WI38 (cell line): ENCODE results near the gene RARB.

Experiments
- H3K4me3 ChIP-seq: 2 replicates; pipeline ENCODE4 v1.5.1; 2011; ENCODE audit warnings: low read depth, mild to moderate bottlenecking, control low read depth, low read length
- CTCF ChIP-seq: IDR thresholded peaks from 2 replicates; pipeline ENCODE4 v1.5.1; 2012; ENCODE audit warnings: low read depth, mild to moderate bottlenecking, control low read depth, low read length

RARB gene

DNA sequence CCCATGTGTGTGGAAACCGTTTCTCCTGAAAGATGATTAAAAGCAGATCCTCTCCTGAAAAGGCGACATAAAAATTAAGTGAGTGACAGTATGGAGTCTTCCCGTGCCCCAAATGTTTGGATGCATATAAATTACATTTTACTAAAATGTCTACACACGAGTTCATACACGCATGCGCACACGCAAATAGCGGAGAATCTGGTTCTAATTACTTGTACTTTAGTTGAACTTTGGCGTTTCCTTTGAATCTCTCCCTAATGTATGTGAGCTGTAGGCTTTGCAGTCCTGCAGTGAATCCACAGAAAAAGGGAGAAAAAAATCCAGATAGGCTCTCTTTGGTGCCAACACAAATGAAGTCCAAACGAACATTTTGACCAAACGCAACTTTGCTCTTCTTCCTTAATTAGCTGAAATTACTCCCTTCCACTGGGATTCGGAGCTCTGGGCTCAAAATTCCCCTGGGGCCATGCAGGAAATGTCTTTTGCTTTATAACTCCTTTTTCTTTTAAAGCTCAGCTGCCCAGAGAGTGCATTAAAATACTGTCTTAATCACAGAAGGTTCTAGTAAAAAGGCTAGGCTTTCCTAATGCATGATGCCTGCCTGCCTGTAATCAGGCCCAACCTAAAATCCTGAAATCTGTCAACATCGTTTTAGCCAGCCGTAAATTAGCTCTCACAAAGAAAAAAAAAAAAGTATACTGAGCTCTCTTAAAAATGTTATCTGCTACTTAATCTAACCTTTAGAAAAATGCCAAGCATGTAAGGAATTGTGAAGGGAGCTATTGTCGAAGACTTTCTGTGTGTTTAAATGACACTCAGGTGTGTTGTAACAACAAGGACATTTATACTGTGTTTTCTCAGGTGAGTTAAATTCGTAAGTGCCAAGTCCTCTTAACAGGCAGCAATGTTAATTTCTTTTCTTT, 26.2 kb downstream of the RARB start:
- peak overlapping the region; percentile 20; the same call in 1 of the 2 replicates for H3K4me3 ChIP-seq
- no peak for TF ChIP-seq CTCF

DNA sequence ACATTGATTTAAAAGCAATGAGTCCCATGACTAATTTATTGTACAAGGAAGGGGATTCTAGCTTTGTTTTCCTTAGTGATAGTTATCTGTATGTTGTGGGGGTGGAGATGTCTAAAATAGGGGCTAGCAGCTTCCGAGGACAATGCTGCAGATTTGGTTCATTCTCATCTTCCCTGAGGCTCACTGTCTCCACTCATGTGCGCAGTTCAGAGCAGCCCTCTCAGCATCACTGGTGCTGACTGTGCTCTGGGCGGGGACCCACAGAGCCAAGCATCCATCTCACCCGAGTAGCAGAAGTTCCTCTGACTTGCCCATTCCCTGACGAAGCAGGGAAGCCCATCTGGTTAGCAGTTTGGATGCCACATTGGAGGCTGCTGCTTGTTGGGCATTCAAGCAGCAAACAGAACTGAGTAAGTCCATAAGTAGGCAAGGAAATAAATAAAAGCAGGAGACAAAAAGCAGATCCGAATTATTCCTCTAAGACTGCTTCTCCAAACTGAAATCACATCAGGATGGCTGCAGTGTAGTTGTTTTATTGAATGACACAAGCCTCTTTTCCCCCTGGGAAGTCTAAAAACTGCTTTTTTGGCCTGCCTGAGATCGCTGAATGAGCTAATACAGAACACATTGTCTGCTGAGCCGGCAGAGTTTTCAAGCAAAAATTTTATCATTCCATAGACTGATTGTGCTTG, 27.5 kb downstream of the RARB start:
- no peak for TF ChIP-seq CTCF
- no peak overlapping the region for H3K4me3 ChIP-seq

DNA sequence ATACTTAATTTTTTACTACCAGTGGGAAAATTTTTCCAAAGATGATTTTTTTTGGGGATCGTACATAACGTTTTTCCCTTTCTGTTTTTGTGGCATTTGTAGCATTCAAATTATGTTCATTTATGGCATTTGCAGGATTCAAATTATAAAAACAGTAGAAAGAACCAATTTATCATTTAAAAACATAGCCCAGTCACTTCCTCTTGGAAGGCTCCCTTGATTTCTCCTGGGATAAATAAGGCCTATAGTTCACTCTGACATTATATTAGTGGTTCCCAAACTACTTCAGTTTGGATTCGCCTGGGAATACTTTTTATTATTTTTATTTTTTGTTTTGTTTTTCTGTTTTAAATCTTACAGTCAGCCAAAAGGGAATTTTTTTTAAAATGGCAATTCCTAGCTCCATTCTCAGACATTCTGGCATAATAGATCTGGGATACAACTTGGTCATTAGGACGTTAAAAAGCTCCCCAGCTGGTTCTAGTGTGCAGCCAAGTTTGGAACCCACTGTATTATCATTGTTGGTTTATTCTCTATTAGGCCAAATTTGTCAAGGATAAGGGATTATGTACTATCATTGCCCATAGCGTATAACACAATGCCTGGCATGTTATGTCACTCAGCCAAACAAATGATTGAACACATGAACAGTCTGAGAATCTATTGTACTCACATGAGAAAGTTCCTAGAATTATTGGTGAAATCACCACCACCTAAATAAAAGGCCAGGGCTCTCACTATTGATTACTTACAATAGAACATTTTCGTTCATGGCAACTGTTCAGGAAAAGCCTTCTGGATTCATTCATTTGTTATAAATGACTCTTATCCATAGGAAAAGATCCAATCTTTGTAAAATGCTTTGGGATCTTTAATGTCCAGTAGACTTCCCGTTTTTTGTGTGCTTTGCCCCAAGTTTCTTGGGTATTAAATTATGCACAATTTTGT, 28.9 kb downstream of the RARB start:
- no peak for TF ChIP-seq CTCF
- no peak overlapping the region for H3K4me3 ChIP-seq

DNA sequence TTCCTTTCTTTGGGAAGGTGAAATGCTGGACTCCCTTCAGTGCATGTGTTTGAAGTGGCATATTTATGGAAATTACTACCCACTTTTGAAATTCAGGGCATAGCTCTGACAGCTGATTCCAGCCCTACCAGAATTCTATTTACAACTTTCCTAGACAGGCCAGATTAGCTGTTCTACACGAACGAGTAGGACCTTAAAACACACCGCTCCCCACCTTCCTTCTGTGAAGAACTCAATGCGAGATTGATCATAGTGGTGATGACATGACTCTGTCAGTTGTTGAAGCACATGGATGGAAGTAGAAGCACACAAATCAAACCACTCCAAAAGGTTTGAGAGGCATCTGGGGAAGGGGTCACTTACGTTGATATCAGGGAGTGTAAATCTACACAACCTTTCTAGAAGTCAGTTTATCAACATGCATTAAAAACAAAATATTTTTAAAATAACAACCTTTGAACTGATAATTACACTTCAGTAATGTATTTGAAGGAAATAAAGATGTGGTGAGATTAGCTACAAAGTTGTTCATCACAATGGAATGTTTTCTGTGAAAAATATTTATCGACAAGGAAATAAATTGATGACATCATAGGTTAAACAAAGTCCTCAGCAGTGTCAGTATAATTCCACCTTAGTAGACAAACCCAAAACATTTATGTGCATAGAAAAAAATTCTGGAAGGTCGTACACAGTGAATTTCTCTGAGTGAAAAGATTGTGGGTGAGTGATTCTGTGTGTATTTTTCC, 29.8 kb downstream of the RARB start:
- TF ChIP-seq CTCF = no peak
- no peak overlapping the region for H3K4me3 ChIP-seq

DNA sequence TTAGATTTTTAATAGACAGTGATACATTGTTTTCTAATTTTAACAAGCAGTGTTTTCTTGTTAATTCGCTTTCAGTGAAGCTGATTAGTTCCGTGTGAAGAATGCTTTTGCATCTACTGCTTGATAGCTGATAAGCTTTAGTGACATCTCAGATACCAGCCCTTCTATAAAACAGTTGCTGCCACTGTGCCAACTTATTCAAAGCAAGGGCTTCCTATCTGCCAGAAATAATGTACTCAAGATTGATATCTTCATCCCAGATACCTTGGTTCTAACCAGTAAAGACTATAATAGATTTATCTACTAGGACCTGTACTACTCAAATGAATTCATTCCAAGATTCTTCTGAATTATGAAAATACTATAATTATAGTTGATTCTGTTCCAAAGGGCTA, 30.4 kb downstream of the RARB start:
- TF ChIP-seq CTCF = no peak
- H3K4me3 ChIP-seq = no peak overlapping the region

DNA sequence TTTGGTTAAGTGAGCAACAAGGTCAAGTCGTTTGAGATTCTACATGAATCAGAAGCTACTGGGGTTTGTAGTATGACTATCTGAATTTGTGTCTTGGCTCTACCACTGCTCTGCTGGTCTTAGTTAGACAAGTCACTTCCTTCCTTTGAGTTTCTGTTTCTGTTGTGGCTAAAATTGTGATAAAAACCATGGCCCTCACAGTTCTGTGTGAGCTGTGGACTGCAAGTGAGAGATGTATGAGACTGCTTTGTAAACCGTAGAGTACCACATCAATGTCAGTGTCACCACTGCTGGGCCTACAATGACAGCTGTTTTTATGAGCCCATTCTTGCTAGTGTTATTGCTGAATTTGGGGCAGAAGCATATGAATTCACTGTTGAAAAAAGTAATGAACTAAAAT, 32.7 kb downstream of the RARB start:
- TF ChIP-seq CTCF = no peak
- no peak overlapping the region for H3K4me3 ChIP-seq
